ENCODE results near the gene PABPN1L.

Gene PABPN1L

GRCh38 chr16:88844419-88845036 is 21.9 kb downstream of the PABPN1L start:
- no peak for DNase-seq

GRCh38 chr16:88843256-88843655 is 23.2 kb downstream of the PABPN1L start:
- DNase-seq: no peak

GRCh38 chr16:88842806-88843205 is 23.7 kb downstream of the PABPN1L start:
- DNase-seq: no peak

- DNase-seq: no peak
Measured at GRCh38 chr16:88842308-88842756, 24.1 kb downstream of the PABPN1L start.

GRCh38 chr16:88841521-88842307 is 24.7 kb downstream of the PABPN1L start:
- DNase-seq: no peak

GRCh38 chr16:88840600-88841215 is 25.8 kb downstream of the PABPN1L start:
- no peak for DNase-seq

GRCh38 chr16:88839745-88840599 is 26.5 kb downstream of the PABPN1L start:
- DNase-seq: no peak

GRCh38 chr16:88839026-88839529 is 27.4 kb downstream of the PABPN1L start:
- no peak for DNase-seq

- no peak for DNase-seq
Measured at GRCh38 chr16:88838566-88838965, 27.9 kb downstream of the PABPN1L start.

GRCh38 chr16:88837806-88838205 is 28.7 kb downstream of the PABPN1L start:
- no peak for DNase-seq

- no peak for DNase-seq
Measured at GRCh38 chr16:88836791-88837190, 29.7 kb downstream of the PABPN1L start.

- no peak for DNase-seq
Measured at GRCh38 chr16:88835818-88836217, 30.6 kb downstream of the PABPN1L start.

GRCh38 chr16:88835383-88835782 is 31.1 kb downstream of the PABPN1L start:
- no peak for DNase-seq

GRCh38 chr16:88834670-88835069 is 31.8 kb downstream of the PABPN1L start:
- no peak for DNase-seq

- no peak for DNase-seq
Measured at GRCh38 chr16:88833086-88833485, 33.4 kb downstream of the PABPN1L start.

GRCh38 chr16:88831838-88832237 is 34.6 kb downstream of the PABPN1L start:
- no peak for DNase-seq

- DNase-seq: no peak
Measured at GRCh38 chr16:88830783-88831182, 35.7 kb downstream of the PABPN1L start.

GRCh38 chr16:88830258-88830657 is 36.2 kb downstream of the PABPN1L start:
- no peak for DNase-seq

- DNase-seq: no peak
Measured at GRCh38 chr16:88828711-88829110, 37.7 kb downstream of the PABPN1L start.

GRCh38 chr16:88827727-88828126 is 38.7 kb downstream of the PABPN1L start:
- no peak for DNase-seq

GRCh38 chr16:88826070-88826840 is 40.2 kb downstream of the PABPN1L start:
- DNase-seq: no peak

- no peak for DNase-seq
Measured at GRCh38 chr16:88825146-88825545, 41.3 kb downstream of the PABPN1L start.

Data from stimulated activated CD4-positive, alpha-beta T cell treated with anti-CD3 and anti-CD28 coated beads, Interleukin-4, amount 100 ng/mL, for 1 hour (primary cell).